GM12878 (cell line): ENCODE data around the gene EDEM2. TPM values are rescaled to one million over a fixed set of nuclear protein-coding genes. Genes with fewer than 3 reads are reported as not detected.

Experiments
- CBX3 ChIP-seq: fragments of 200-600 bp; sonication (generic); IDR thresholded peaks from 2 replicates; pipeline ENCODE4 v1.6.1; 2016; ENCODE audit warnings: low read depth, borderline replicate concordance
- EGR1 ChIP-seq, 2 experiments: IDR thresholded peaks; 1 replicate in 1 of 2; 2 replicates in 1 of 2; pipeline ENCODE4 v1.6.1; 2011 to 2012; ENCODE audit warnings: low read depth in 2 of 2, low read length in 2 of 2, borderline replicate concordance in 1 of 2, mild to moderate bottlenecking in 1 of 2, moderate library complexity in 1 of 2
- KLF5 ChIP-seq: fragments of 450-650 bp; IDR thresholded peaks from 2 replicates; pipeline ENCODE4 v1.6.1; 2014; ENCODE audit warnings: mild to moderate bottlenecking; ENCODE audit not compliant: partially characterized antibody
- NFYB ChIP-seq: IDR thresholded peaks from 2 replicates; pipeline ENCODE4 v1.6.1; 2011; ENCODE audit warnings: low read depth, mild to moderate bottlenecking, low read length, improper control_type of control experiment, moderate library complexity; ENCODE audit not compliant: insufficient read depth
- POLR2A ChIP-seq: IDR thresholded peaks from 2 replicates; pipeline ENCODE4 v1.6.1; 2011; ENCODE audit warnings: low read depth, mild to moderate bottlenecking, low read length
- POLR2AphosphoS2 ChIP-seq: IDR thresholded peaks from 2 replicates; pipeline ENCODE4 v1.6.1; 2011; ENCODE audit warnings: low read depth, mild to moderate bottlenecking, low read length, improper control_type of control experiment, moderate library complexity
- SMC3 ChIP-seq: IDR thresholded peaks from 2 replicates; pipeline ENCODE4 v1.6.1; 2011; ENCODE audit warnings: low read length, improper control_type of control experiment, borderline replicate concordance
- YY1 ChIP-seq: IDR thresholded peaks from 2 replicates; pipeline ENCODE4 v1.6.1; 2011; ENCODE audit warnings: low read depth, mild to moderate bottlenecking, low read length
- polyA plus RNA-seq, 11 experiments: library from polyadenylated mRNA; depleted of rRNA in 4 of 11; unstranded in 6 of 11; stranded (reverse) in 5 of 11; fragments of >200 nt; fragmentation: Nextera tagmentation in 4 of 11; fragmentation: Illumina TruSeq in 1 of 11; extraction: Ambion mirVana in 4 of 11; extraction: Trizol in 1 of 11; gene quantifications; 1 replicate in 1 of 11; 2 replicates in 10 of 11; pipeline versions ENCODE4 v1.2.1 to v1.2.3, GENCODE V29; 2011 to 2016; ENCODE audit warnings: inconsistent platforms in 2 of 11, missing spikeins in 2 of 11, low read depth in 1 of 11
- total RNA-seq, 4 experiments: library from RNA; depleted of rRNA in 3 of 4; stranded (reverse); fragments of >200 nt in 3 of 4; fragmentation: Illumina TruSeq in 1 of 4; extraction: Trizol in 1 of 4; gene quantifications; 2 replicates each; pipeline versions ENCODE4 v1.2.1 to v1.2.3, GENCODE V29; 2013 to 2021
- TF ChIP-seq, protein P1 (sequence below): IDR thresholded peaks from 2 replicates; pipeline ENCODE4 v1.6.1; 2012; ENCODE audit warnings: improper control_type of control experiment, low read depth, low read length; ENCODE audit not compliant: insufficient replicate concordance
- TF ChIP-seq, protein P2 (sequence below): fragments of 450-650 bp; IDR thresholded peaks from 2 replicates; pipeline ENCODE4 v1.6.1; 2017; ENCODE audit warnings: mild to moderate bottlenecking, moderate library complexity

EDEM2 gene
- total and polyA plus RNA-seq, 10 of the 15 experiments (the other 5 are each of a cell fraction or from before 2014, with no cell fraction given): 9.9 to 24.8 (median 14.8) TPM

DNA sequence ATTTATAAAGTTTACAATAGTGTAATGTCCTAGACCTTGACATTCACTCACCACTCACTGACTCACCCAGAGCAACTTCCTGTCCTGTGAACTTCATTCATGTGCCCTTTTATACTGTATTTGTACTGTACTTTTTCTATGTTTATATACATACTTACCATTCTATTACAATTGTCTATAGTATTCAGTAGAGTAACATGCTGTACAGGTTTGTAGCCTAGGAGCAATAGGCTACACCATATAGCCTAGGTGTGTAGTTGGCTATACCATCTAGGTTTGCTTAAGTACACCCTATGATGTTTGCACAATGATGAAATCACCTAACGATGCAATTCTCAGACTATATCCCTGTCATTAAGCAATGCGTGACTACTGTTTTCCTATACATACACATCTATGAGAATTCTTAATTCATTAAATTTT lies 17.5 kb downstream of the EDEM2 start (continued):
- TF ChIP-seq, protein P1, sequence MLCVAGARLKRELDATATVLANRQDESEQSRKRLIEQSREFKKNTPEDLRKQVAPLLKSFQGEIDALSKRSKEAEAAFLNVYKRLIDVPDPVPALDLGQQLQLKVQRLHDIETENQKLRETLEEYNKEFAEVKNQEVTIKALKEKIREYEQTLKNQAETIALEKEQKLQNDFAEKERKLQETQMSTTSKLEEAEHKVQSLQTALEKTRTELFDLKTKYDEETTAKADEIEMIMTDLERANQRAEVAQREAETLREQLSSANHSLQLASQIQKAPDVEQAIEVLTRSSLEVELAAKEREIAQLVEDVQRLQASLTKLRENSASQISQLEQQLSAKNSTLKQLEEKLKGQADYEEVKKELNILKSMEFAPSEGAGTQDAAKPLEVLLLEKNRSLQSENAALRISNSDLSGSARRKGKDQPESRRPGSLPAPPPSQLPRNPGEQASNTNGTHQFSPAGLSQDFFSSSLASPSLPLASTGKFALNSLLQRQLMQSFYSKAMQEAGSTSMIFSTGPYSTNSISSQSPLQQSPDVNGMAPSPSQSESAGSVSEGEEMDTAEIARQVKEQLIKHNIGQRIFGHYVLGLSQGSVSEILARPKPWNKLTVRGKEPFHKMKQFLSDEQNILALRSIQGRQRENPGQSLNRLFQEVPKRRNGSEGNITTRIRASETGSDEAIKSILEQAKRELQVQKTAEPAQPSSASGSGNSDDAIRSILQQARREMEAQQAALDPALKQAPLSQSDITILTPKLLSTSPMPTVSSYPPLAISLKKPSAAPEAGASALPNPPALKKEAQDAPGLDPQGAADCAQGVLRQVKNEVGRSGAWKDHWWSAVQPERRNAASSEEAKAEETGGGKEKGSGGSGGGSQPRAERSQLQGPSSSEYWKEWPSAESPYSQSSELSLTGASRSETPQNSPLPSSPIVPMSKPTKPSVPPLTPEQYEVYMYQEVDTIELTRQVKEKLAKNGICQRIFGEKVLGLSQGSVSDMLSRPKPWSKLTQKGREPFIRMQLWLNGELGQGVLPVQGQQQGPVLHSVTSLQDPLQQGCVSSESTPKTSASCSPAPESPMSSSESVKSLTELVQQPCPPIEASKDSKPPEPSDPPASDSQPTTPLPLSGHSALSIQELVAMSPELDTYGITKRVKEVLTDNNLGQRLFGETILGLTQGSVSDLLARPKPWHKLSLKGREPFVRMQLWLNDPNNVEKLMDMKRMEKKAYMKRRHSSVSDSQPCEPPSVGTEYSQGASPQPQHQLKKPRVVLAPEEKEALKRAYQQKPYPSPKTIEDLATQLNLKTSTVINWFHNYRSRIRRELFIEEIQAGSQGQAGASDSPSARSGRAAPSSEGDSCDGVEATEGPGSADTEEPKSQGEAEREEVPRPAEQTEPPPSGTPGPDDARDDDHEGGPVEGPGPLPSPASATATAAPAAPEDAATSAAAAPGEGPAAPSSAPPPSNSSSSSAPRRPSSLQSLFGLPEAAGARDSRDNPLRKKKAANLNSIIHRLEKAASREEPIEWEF: no peak
- no peak for TF ChIP-seq POLR2AphosphoS2
- no peak for TF ChIP-seq EGR1 (IDR thresholded peaks at IDR 0.05; ENCODE audit: borderline replicate concordance in 1 of 2, low read depth in 2 of 2, low read length in 2 of 2)
- TF ChIP-seq KLF5: no peak
- TF ChIP-seq NFYB: no peak
- TF ChIP-seq, protein P2, sequence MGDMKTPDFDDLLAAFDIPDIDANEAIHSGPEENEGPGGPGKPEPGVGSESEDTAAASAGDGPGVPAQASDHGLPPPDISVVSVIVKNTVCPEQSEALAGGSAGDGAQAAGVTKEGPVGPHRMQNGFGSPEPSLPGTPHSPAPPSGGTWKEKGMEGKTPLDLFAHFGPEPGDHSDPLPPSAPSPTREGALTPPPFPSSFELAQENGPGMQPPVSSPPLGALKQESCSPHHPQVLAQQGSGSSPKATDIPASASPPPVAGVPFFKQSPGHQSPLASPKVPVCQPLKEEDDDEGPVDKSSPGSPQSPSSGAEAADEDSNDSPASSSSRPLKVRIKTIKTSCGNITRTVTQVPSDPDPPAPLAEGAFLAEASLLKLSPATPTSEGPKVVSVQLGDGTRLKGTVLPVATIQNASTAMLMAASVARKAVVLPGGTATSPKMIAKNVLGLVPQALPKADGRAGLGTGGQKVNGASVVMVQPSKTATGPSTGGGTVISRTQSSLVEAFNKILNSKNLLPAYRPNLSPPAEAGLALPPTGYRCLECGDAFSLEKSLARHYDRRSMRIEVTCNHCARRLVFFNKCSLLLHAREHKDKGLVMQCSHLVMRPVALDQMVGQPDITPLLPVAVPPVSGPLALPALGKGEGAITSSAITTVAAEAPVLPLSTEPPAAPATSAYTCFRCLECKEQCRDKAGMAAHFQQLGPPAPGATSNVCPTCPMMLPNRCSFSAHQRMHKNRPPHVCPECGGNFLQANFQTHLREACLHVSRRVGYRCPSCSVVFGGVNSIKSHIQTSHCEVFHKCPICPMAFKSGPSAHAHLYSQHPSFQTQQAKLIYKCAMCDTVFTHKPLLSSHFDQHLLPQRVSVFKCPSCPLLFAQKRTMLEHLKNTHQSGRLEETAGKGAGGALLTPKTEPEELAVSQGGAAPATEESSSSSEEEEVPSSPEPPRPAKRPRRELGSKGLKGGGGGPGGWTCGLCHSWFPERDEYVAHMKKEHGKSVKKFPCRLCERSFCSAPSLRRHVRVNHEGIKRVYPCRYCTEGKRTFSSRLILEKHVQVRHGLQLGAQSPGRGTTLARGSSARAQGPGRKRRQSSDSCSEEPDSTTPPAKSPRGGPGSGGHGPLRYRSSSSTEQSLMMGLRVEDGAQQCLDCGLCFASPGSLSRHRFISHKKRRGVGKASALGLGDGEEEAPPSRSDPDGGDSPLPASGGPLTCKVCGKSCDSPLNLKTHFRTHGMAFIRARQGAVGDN: no peak
- no peak for TF ChIP-seq POLR2A
- no peak for TF ChIP-seq SMC3
- TF ChIP-seq CBX3: no peak
- TF ChIP-seq YY1: no peak
- TF ChIP-seq, all 136 proteins: peak for 0
